Mesendoderm (in vitro differentiated cells): ENCODE measurements around the gene FBLN2.

Experiments
- DNase-seq: peaks from one replicate; pipeline ENCODE4 v3.0.0; 2013
- H2AK5ac ChIP-seq: 2 replicates; pipeline ENCODE4 v1.6.1; 2013; ENCODE audit warnings: low read length, inconsistent platforms
- H2BK120ac ChIP-seq: 2 replicates; pipeline ENCODE4 v1.6.1; 2013; ENCODE audit warnings: low read depth, mild to moderate bottlenecking, low read length, moderate library complexity, mixed read lengths
- H2BK15ac ChIP-seq: replicated peaks from 2 replicates; pipeline ENCODE4 v1.6.1; 2013; ENCODE audit warnings: low read depth, mild to moderate bottlenecking, moderate library complexity
- H2BK5ac ChIP-seq: 2 replicates; pipeline ENCODE4 v1.6.1; 2013; ENCODE audit warnings: low read length, inconsistent platforms
- H3K18ac ChIP-seq: 2 replicates; pipeline ENCODE4 v1.6.1; 2013; ENCODE audit warnings: mild to moderate bottlenecking, low read length, mixed read lengths
- H3K23ac ChIP-seq: one replicate; pipeline ENCODE4 v1.6.1; 2013; ENCODE audit warnings: low read length
- H3K27ac ChIP-seq: 2 replicates; pipeline ENCODE4 v1.5.1; 2013; ENCODE audit warnings: low read depth, mild to moderate bottlenecking, inconsistent platforms, low read length, moderate library complexity
- H3K27me3 ChIP-seq: 2 replicates; pipeline ENCODE4 v1.6.1; 2013; ENCODE audit warnings: low read length, control low read depth, mild to moderate bottlenecking, inconsistent platforms; ENCODE audit not compliant: insufficient read depth, poor library complexity
- H3K36me3 ChIP-seq: 2 replicates; pipeline ENCODE4 v1.6.1; 2013; ENCODE audit warnings: low read length, inconsistent platforms; ENCODE audit not compliant: control insufficient read depth, insufficient read depth
- H3K4ac ChIP-seq: one replicate; pipeline ENCODE4 v1.6.1; 2013; ENCODE audit warnings: low read depth, mild to moderate bottlenecking, low read length, moderate library complexity
- H3K4me1 ChIP-seq: 2 replicates; pipeline ENCODE4 v1.6.1; 2013; ENCODE audit warnings: low read depth, low read length, inconsistent platforms; ENCODE audit not compliant: control insufficient read depth
- H3K4me2 ChIP-seq: 2 replicates; pipeline ENCODE4 v1.6.1; 2013; ENCODE audit warnings: low read length
- H3K4me3 ChIP-seq: 2 replicates; pipeline ENCODE4 v1.5.1; 2013; ENCODE audit warnings: mild to moderate bottlenecking, low read length
- H3K56ac ChIP-seq: one replicate; pipeline ENCODE4 v1.6.1; 2013; ENCODE audit warnings: low read length
- H3K79me1 ChIP-seq: 2 replicates; pipeline ENCODE4 v1.6.1; 2013; ENCODE audit warnings: low read length, inconsistent platforms
- H3K79me2 ChIP-seq: 2 replicates; pipeline ENCODE4 v1.6.1; 2013; ENCODE audit warnings: mild to moderate bottlenecking, low read length; ENCODE audit not compliant: control insufficient read depth, insufficient read depth
- H3K9ac ChIP-seq: 2 replicates; pipeline ENCODE4 v1.6.1; 2013; ENCODE audit warnings: low read length, inconsistent platforms
- H4K5ac ChIP-seq: one replicate; pipeline ENCODE4 v1.6.1; 2013; ENCODE audit warnings: low read length
- H4K8ac ChIP-seq: one replicate; pipeline ENCODE4 v1.6.1; 2013; ENCODE audit warnings: low read depth, mild to moderate bottlenecking, control low read depth, low read length, moderate library complexity
- WGBS: extraction: QIAGEN DNeasy Blood & Tissue Kit; methylation state at CpG from one replicate; pipeline ENCODE4 v1.1.7; 2013; ENCODE audit warnings: low lambda C conversion rate, missing lambda C conversion rate; ENCODE audit not compliant: insufficient coverage; ENCODE audit errors: extremely low coverage; 5-methylcytosine and 5-hydroxymethylcytosine counted together

The FBLN2 gene

GRCh38 chr3:13620281-13620680 lies 71.4 kb downstream of the FBLN2 start:
- Histone ChIP-seq H2AK5ac (no peak overlapping the region), H3K23ac (no peak overlapping the region), H3K4ac (no peak overlapping the region), H3K4me1 (no peaks in the 10 kb centered on the region), H3K36me3 (no peaks in the 10 kb centered on the region), H3K4me3 (no peak overlapping the region), H2BK5ac (no peak overlapping the region), H3K79me2 (no peaks in the 10 kb centered on the region), H2BK15ac (no peak overlapping the region), H2BK120ac (no peak overlapping the region), H4K8ac (no peak overlapping the region), H3K27ac (no peak overlapping the region), H3K79me1 (no peaks in the 10 kb centered on the region), H3K56ac (no peak overlapping the region), H3K18ac (no peak overlapping the region), H3K4me2 (no peak overlapping the region), H3K27me3 (no peaks in the 10 kb centered on the region), H4K5ac (no peak overlapping the region), H3K9ac (no peak overlapping the region)
- no CpG with 5 or more reads among the region's 4 CpGs for WGBS
- DNase-seq, result no peak

GRCh38 chr3:13620776-13621365 lies 71.9 kb downstream of the FBLN2 start:
- Histone ChIP-seq H2BK5ac (no peak overlapping the region), H3K4me3 (no peak overlapping the region), H3K27me3 (no peaks in the 10 kb centered on the region), H4K8ac (no peak overlapping the region), H2BK120ac (no peak overlapping the region), H3K4me2 (no peak overlapping the region), H3K27ac (no peak overlapping the region), H4K5ac (no peak overlapping the region), H3K18ac (no peak overlapping the region), H2BK15ac (no peak overlapping the region), H3K79me1 (no peaks in the 10 kb centered on the region), H3K4me1 (no peaks in the 10 kb centered on the region), H3K4ac (no peak overlapping the region), H3K23ac (no peak overlapping the region), H3K9ac (no peak overlapping the region), H3K36me3 (no peaks in the 10 kb centered on the region), H3K56ac (no peak overlapping the region), H2AK5ac (no peak overlapping the region), H3K79me2 (no peaks in the 10 kb centered on the region)
- WGBS, result no CpG with 5 or more reads among the region's 12 CpGs
- no peak for DNase-seq

- Histone ChIP-seq H3K79me1 (no peaks in the 10 kb centered on the region), H2BK5ac (no peak overlapping the region), H3K18ac (no peak overlapping the region), H3K9ac (no peak overlapping the region), H3K4me3 (no peak overlapping the region), H4K5ac (no peak overlapping the region), H3K79me2 (no peaks in the 10 kb centered on the region), H4K8ac (no peak overlapping the region), H3K4me1 (no peaks in the 10 kb centered on the region), H3K27me3 (no peaks in the 10 kb centered on the region), H3K4me2 (no peak overlapping the region), H3K4ac (no peak overlapping the region), H2BK15ac (no peak overlapping the region), H3K23ac (no peak overlapping the region), H3K56ac (no peak overlapping the region), H2AK5ac (no peak overlapping the region), H2BK120ac (no peak overlapping the region), H3K27ac (no peak overlapping the region), H3K36me3 (no peaks in the 10 kb centered on the region)
- no peak for DNase-seq
- WGBS, result no CpG with 5 or more reads among the region's 31 CpGs
Observed at GRCh38 chr3:13621381-13622221, 72.7 kb downstream of the FBLN2 start.

GRCh38 chr3:13622356-13622755 lies 73.4 kb downstream of the FBLN2 start:
- H3K27ac ChIP-seq, result no peak overlapping the region

GRCh38 chr3:13623101-13623654 lies 74.3 kb downstream of the FBLN2 start:
- no peak overlapping the region for H4K5ac ChIP-seq
- no peak overlapping the region for H3K18ac ChIP-seq
- no peak overlapping the region for H3K4me2 ChIP-seq
- H2BK5ac ChIP-seq, result no peak overlapping the region
- H3K27me3 ChIP-seq, result no peaks in the 10 kb centered on the region
- H3K79me2 ChIP-seq, result no peaks in the 10 kb centered on the region
- no peak overlapping the region for H4K8ac ChIP-seq
- H3K27ac ChIP-seq, result no peak overlapping the region
- H2AK5ac ChIP-seq, result no peak overlapping the region
- no CpG with 5 or more reads among the region's 21 CpGs for WGBS
- no peak overlapping the region for H3K23ac ChIP-seq
- no peak overlapping the region for H3K4ac ChIP-seq
- H3K36me3 ChIP-seq, result no peaks in the 10 kb centered on the region
- no peak overlapping the region for H3K4me3 ChIP-seq
- no peak overlapping the region for H2BK15ac ChIP-seq
- H3K56ac ChIP-seq, result no peak overlapping the region
- H3K79me1 ChIP-seq, result no peaks in the 10 kb centered on the region
- H3K4me1 ChIP-seq, result no peaks in the 10 kb centered on the region
- H3K9ac ChIP-seq, result no peak overlapping the region
- H2BK120ac ChIP-seq, result no peak overlapping the region
- no peak for DNase-seq

More at GRCh38 chr3:13622356-13622755, 73.4 kb downstream of the FBLN2 start:
- Histone ChIP-seq H4K5ac (no peak overlapping the region), H2BK15ac (no peak overlapping the region), H4K8ac (no peak overlapping the region), H3K27me3 (no peaks in the 10 kb centered on the region), H2BK120ac (no peak overlapping the region), H3K18ac (no peak overlapping the region), H3K56ac (no peak overlapping the region), H3K79me2 (no peaks in the 10 kb centered on the region), H3K4me2 (no peak overlapping the region), H2BK5ac (no peak overlapping the region), H3K9ac (no peak overlapping the region), H3K4me1 (no peaks in the 10 kb centered on the region), H3K4me3 (no peak overlapping the region), H3K79me1 (no peaks in the 10 kb centered on the region), H3K23ac (no peak overlapping the region), H3K4ac (no peak overlapping the region), H3K36me3 (no peaks in the 10 kb centered on the region), H2AK5ac (no peak overlapping the region)
- no CpG with 5 or more reads among the region's 15 CpGs for WGBS
- no peak for DNase-seq
